Hepatocyte (in vitro differentiated cells): ENCODE measurements around the gene HDAC2.

Source experiments
- CTCF ChIP-seq: fragments of 200-600 bp; sonication (generic); IDR thresholded peaks from 2 replicates; pipeline ENCODE4 v1.5.1; 2016; ENCODE audit warnings: antibody characterized with exemption, mild to moderate bottlenecking; ENCODE audit not compliant: poor library complexity
- EZH2 ChIP-seq: fragments of 200-600 bp; sonication (generic); IDR thresholded peaks from 2 replicates; pipeline ENCODE4 v1.6.1; 2016; ENCODE audit warnings: antibody characterized with exemption, mild to moderate bottlenecking, borderline replicate concordance

GRCh38 chr6:113944701-113945100, 26.2 kb downstream of the HDAC2 start:
- no peak for TF ChIP-seq CTCF
- no peak for TF ChIP-seq EZH2
